Measurements from ENCODE around the gene XPNPEP2. TPM values are rescaled to one million over a fixed set of nuclear protein-coding genes. Genes with fewer than 3 reads are reported as not detected.

XPNPEP2 gene
- total RNA-seq, 2 donors from 2014 or later: 0.25 to 0.83 TPM

DNA sequence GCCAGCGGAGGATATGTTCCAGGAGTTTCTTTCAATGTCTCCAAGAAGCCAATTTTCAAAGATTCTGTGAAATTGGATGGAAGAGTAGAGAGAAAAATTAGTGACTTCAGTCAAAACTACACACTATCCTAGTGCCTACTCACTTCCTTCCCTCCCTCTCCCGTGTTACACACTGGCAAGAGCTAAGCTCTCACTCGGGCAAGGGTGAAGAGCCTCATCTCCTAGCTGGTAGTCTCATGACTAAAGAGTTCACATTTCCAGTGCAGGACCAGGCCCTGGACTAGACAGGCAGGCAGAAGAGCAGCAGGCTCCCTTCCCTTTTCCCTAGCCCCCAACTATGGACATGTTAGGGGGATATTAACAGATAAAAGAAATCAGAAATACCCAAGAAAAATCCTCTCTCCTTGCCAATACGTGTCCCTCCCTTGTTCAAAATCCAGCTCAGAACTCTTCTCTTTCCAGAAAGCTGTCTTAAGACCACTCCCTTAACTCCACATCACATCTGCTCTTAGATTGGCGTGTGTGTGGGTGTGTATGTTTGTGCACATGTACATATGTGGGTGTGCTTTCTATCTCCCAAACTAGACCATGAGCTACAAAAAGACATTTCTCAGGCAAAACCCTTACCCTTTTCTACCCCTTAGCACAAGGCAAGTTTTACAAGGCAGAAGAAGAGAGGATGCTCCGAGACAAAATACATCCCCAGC, 75.0 kb downstream of the XPNPEP2 start:
- H3K36me3 Mint-ChIP-seq (ENCODE audit: low read depth): no peaks in the 10 kb centered on the region
- no peak overlapping the region for H3K4me3 Mint-ChIP-seq
- H3K27ac Mint-ChIP-seq: no peak overlapping the region
- no peaks in the 10 kb centered on the region for H3K9me3 ChIP-seq (ENCODE audit: control insufficient read depth, low read length, poor library complexity, severe bottlenecking)
- H3K4me1 Mint-ChIP-seq: peaks cover 4% of the 10 kb centered on the region
- no peak for ATAC-seq
- DNase-seq: no peak
- H3K27me3 Mint-ChIP-seq: no peaks in the 10 kb centered on the region

DNA sequence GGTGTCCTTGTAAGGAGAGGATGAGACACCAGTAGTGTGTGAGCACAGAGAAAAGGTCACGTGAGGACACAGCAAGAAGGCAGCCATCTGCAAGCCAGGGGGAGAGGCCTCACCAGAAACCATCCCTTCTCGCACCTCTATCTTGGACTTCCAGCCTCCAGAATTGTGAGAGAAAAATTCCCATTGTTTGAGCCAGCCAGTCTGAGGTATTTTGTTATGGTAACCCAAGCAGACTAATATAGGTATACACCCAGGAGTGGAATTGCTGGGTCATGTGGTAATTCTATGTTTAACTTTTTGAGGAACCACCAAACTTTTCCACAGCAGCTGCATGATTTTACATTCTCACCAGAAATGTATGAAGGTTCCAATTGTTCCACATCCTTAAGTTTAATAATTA, 79.3 kb downstream of the XPNPEP2 start:
- Mint-ChIP-seq H3K27ac (no peak overlapping the region), H3K27me3 (no peaks in the 10 kb centered on the region), H3K4me3 (no peak overlapping the region), H3K4me1 (no peaks in the 10 kb centered on the region), H3K36me3 (ENCODE audit: low read depth) (no peaks in the 10 kb centered on the region)
- H3K9me3 ChIP-seq (ENCODE audit: control insufficient read depth, low read length, poor library complexity, severe bottlenecking): no peaks in the 10 kb centered on the region
- ATAC-seq (no peak), DNase-seq (no peak)

Other genes with a start within 250 kb of the XPNPEP2 start
- under 1 TPM in 1 of 2 donors, not detected in 1; 0.07 TPM for gene SMARCA1, start 215.5 kb upstream of the XPNPEP2 start, total RNA-seq
- 1 to 10 TPM; 2.1 to 2.9 TPM for gene OCRL, start 198.7 kb upstream of the XPNPEP2 start, total RNA-seq
- gene APLN, start 84.0 kb upstream of the XPNPEP2 start, total RNA-seq: not detected
- gene SASH3, start 41.0 kb downstream of the XPNPEP2 start, total RNA-seq: 100 to 1,000 TPM; 114 to 116 TPM
- gene ZDHHC9, start 104.9 kb downstream of the XPNPEP2 start, total RNA-seq: 1 to 10 TPM; 5.0 to 5.5 TPM
- 10 to 100 TPM; 11.3 to 12.3 TPM for gene UTP14A, start 167.2 kb downstream of the XPNPEP2 start, total RNA-seq
- 10 to 100 TPM in 1 of 2 donors, 1 to 10 TPM in 1; 8.0 to 10.8 TPM for gene BCORL1, start 243.7 kb downstream of the XPNPEP2 start, total RNA-seq

Measured in T-helper 17 cell (primary cell).